Activated B cell treated with CpG ODN at 0.5 μM for 24 hours (primary cell): ENCODE results near the gene SLAMF9. TPM values are rescaled to one million over a fixed set of nuclear protein-coding genes. Genes with fewer than 3 reads are reported as not detected.

Experiments used
- ATAC-seq: fragments of 200-7000 bp; cut with Tn5 transposase; one replicate; pipeline ENCODE4 v1.10.0; 2021; ENCODE audit warnings: low read depth, mild to moderate bottlenecking, moderate library complexity
- CTCF ChIA-PET: fragments of 350-600 bp; sonication (Branson Sonifier 250); formaldehyde crosslinking; loops from one replicate; lab custom pipeline; 2021; ENCODE audit warnings: antibody characterized with exemption; lab: Charles Lee
- POLR2A ChIA-PET: fragments of 350-600 bp; sonication (Branson Sonifier 250); formaldehyde crosslinking; loops from one replicate; lab custom pipeline; 2021; ENCODE audit warnings: antibody characterized with exemption; lab: Charles Lee
- DNase-seq: peaks from one replicate; pipeline ENCODE4 v3.0.0; 2022
- H3K27ac Mint-ChIP-seq: one replicate; pipeline ENCODE4 v1.8.0; 2020; ENCODE audit warnings: mixed read lengths
- H3K27me3 Mint-ChIP-seq: one replicate; pipeline ENCODE4 v1.8.0; 2021; ENCODE audit warnings: mixed read lengths
- H3K36me3 Mint-ChIP-seq: one replicate; pipeline ENCODE4 v1.8.0; 2021; ENCODE audit warnings: low read depth, mixed read lengths
- H3K4me1 Mint-ChIP-seq: one replicate; pipeline ENCODE4 v1.8.0; 2021; ENCODE audit warnings: mixed read lengths
- H3K4me3 Mint-ChIP-seq: one replicate; pipeline ENCODE4 v1.8.0; 2020; ENCODE audit warnings: mild to moderate bottlenecking, mixed read lengths
- H3K9me3 Mint-ChIP-seq: one replicate; pipeline ENCODE4 v1.8.0; 2020; ENCODE audit warnings: mixed read lengths
- CTCF ChIP-seq: fragments of 200-600 bp; IDR thresholded peaks from one replicate; pipeline ENCODE4 v1.8.0; 2022; ENCODE audit warnings: antibody characterized with exemption, mild to moderate bottlenecking
- intact Hi-C: fragments of 100-400 bp; cut with micrococcal nuclease; formaldehyde crosslinking; loops from one replicate; pipeline ENCODE4 v1.15.1; 2024
- total RNA-seq: library from RNA; stranded (reverse); gene quantifications from 2 replicates; pipeline ENCODE4 v1.2.3, GENCODE V29; 2022

Gene SLAMF9
- total RNA-seq, 1 donor from 2014 or later, result not detected

GRCh38 chr1:159983681-159984080, 29.6 kb upstream of the SLAMF9 start:
- DNase-seq, result no peak
- ATAC-seq, result no peak
- Mint-ChIP-seq H3K27me3 (peaks cover 26% of the 10 kb centered on the region), H3K9me3 (no peaks in the 10 kb centered on the region), H3K27ac (no peak overlapping the region), H3K4me3 (no peak overlapping the region), H3K4me1 (no peaks in the 10 kb centered on the region), H3K36me3 (no peaks in the 10 kb centered on the region)
- ChIA-PET POLR2A (no interaction called here), CTCF (no interaction called here)
- intact Hi-C loops, result no loop called here
- no peak for TF ChIP-seq CTCF

- ChIA-PET CTCF (no interaction called here), POLR2A (no interaction called here)
- DNase-seq (no peak), ATAC-seq (no peak)
- intact Hi-C loops, result no loop called here
- no peaks in the 10 kb centered on the region for H3K36me3 Mint-ChIP-seq
- no peak overlapping the region for H3K4me3 Mint-ChIP-seq
- no peaks in the 10 kb centered on the region for H3K9me3 Mint-ChIP-seq
- no peak overlapping the region for H3K27ac Mint-ChIP-seq
- no peaks in the 10 kb centered on the region for H3K4me1 Mint-ChIP-seq
- no peak for TF ChIP-seq CTCF
- H3K27me3 Mint-ChIP-seq, result peaks cover 26% of the 10 kb centered on the region
Measured at GRCh38 chr1:159982280-159982679, 28.2 kb upstream of the SLAMF9 start.

GRCh38 chr1:159981351-159982055, 27.5 kb upstream of the SLAMF9 start:
- no peaks in the 10 kb centered on the region for H3K36me3 Mint-ChIP-seq
- no peaks in the 10 kb centered on the region for H3K9me3 Mint-ChIP-seq
- no peak overlapping the region for H3K4me3 Mint-ChIP-seq
- ChIA-PET CTCF (no interaction called here), POLR2A (no interaction called here)
- H3K4me1 Mint-ChIP-seq, result no peaks in the 10 kb centered on the region
- H3K27ac Mint-ChIP-seq, result no peak overlapping the region
- TF ChIP-seq CTCF, result no peak
- intact Hi-C loops, result no loop called here
- peaks cover 29% of the 10 kb centered on the region for H3K27me3 Mint-ChIP-seq
- DNase-seq (no peak), ATAC-seq (no peak)

GRCh38 chr1:159980786-159981185, 26.7 kb upstream of the SLAMF9 start:
- no peaks in the 10 kb centered on the region for H3K9me3 Mint-ChIP-seq
- ATAC-seq, result no peak
- ChIA-PET CTCF (no interaction called here), POLR2A (no interaction called here)
- intact Hi-C loops, result no loop called here
- DNase-seq, result no peak
- peaks cover 27% of the 10 kb centered on the region for H3K27me3 Mint-ChIP-seq
- H3K36me3 Mint-ChIP-seq, result no peaks in the 10 kb centered on the region
- no peak overlapping the region for H3K27ac Mint-ChIP-seq
- no peaks in the 10 kb centered on the region for H3K4me1 Mint-ChIP-seq
- TF ChIP-seq CTCF, result no peak
- H3K4me3 Mint-ChIP-seq, result no peak overlapping the region

GRCh38 chr1:159980076-159980475, 26.0 kb upstream of the SLAMF9 start:
- no peak overlapping the region for H3K27ac Mint-ChIP-seq
- no peak for ATAC-seq
- peaks cover 27% of the 10 kb centered on the region for H3K27me3 Mint-ChIP-seq
- CTCF ChIA-PET, result no interaction called here
- no peak overlapping the region for H3K4me3 Mint-ChIP-seq
- no peaks in the 10 kb centered on the region for H3K4me1 Mint-ChIP-seq
- H3K36me3 Mint-ChIP-seq, result no peaks in the 10 kb centered on the region
- no peak for DNase-seq
- H3K9me3 Mint-ChIP-seq, result no peaks in the 10 kb centered on the region
- no peak for TF ChIP-seq CTCF
- intact Hi-C loops, result no loop called here
- POLR2A ChIA-PET, result no interaction called here
